Peyer's patch (tissue), 4 donors: ENCODE measurements around the gene OCEL1.

ENCODE experiments used
- CTCF ChIP-seq, 6 experiments: fragments of 450-650 bp in 4 of 6; fragments of 200-600 bp in 2 of 6; sonication (generic) in 1 of 6; IDR thresholded peaks; one replicate each; pipeline ENCODE4 v1.5.1; 2017 to 2019; ENCODE audit warnings: antibody characterized with exemption in 6 of 6, mild to moderate bottlenecking in 3 of 6, moderate library complexity in 1 of 6
- POLR2A ChIP-seq, 2 donors: fragments of 450-650 bp; IDR thresholded peaks; one replicate each; pipeline ENCODE4 v1.5.1; 2017; ENCODE audit warnings: antibody characterized with exemption in 2 of 2, mild to moderate bottlenecking in 2 of 2, moderate library complexity in 2 of 2

DNA sequence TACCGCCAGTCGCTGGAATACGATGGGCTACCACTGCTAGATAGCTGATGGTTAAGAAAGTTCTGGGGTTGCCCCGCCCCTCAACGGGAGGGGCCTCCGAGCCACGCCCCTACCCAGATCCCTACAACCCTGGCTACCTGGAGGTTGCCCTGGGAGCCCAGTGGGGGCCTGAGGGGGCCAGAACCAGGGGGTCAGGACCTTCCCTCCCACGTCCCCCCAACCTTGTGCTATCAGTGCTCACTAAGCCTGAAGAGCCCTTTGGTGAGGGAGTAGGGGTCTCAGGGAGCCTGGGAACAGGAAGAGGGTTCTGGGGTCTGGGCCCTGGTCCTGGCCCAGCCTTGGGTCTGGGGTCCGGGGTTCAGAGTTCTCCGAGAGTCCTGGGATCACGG lies 8.9 kb downstream of the OCEL1 start:
- no peak for TF ChIP-seq CTCF (IDR thresholded peaks at IDR 0.05)
- TF ChIP-seq POLR2A (IDR thresholded peaks at IDR 0.05) = peak in 1 of 2 donors; percentile 3
